Dedifferentiated amniotic fluid mesenchymal stem cell (primary cell): ENCODE data around the gene NTRK3.

Experiments used
- DNase-seq: peaks from one replicate; pipeline ENCODE4 v3.0.0-alpha.2; 2016; ENCODE audit errors: extremely low spot score

NTRK3 gene

DNA sequence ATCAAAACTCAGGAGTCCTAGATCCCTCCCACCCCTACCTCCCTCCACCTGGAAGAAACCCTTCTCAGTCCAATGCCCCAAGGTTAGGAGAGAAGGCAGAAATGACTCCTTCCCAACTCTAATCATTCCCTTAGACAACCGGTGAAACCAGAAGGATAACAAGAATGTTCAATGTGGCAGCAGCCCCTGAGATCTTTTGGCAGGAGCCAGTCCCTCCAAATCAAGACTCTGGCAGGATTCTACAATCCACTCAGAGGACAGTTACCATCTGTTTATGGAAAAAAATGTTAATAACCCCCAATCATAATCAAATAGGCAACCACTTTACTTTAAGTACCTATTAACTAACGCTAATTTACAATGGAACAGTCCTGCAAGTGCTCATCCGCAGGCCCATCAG lies 136.5 kb downstream of the NTRK3 start:
- no peak for DNase-seq

GRCh38 chr15:88118741-88119140 lies 137.8 kb downstream of the NTRK3 start:
- DNase-seq: no peak

GRCh38 chr15:88118035-88118434 lies 138.5 kb downstream of the NTRK3 start:
- no peak for DNase-seq

DNA sequence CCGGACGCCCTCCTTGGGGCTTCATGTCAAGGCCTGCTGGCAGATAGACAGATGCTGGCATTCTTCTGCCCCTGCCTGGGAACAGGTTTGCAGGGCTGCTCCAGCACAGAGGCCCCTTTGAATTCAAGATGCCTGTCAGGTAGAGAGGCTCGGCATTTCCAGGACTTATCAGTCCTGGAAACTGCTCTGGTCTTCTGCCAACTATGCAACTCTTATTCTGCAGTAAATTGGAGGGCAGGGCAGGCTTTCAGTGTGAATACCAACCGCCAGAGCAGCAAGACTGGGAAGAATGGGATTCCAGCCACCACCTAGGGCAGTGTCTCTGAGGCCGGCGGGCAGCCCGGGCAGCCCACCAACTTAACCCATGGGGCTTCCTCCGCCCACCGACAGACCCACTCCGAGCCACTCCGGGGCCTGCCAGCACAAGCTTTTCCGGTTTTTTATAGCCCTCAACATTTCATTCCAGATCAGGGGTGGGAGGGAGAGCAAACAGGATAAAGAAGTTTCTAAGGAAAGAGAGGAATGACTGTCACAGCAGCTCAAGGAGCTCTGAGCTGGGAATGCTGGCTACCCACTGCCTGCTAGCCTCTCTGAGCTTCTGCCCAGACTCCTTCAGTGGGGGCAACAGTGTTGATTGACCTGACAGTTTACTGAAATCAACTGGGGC lies 140.9 kb downstream of the NTRK3 start:
- DNase-seq: no peak

- no peak for DNase-seq
These were observed 142.8 kb downstream of the NTRK3 start for GRCh38 chr15:88113613-88114308.

- DNase-seq: no peak
These were observed 147.5 kb downstream of the NTRK3 start for GRCh38 chr15:88108991-88109390.

- DNase-seq: no peak
These were observed 148.1 kb downstream of the NTRK3 start for GRCh38 chr15:88108477-88108876.

- DNase-seq: no peak
These were observed 150.5 kb downstream of the NTRK3 start for GRCh38 chr15:88106074-88106473.

DNA sequence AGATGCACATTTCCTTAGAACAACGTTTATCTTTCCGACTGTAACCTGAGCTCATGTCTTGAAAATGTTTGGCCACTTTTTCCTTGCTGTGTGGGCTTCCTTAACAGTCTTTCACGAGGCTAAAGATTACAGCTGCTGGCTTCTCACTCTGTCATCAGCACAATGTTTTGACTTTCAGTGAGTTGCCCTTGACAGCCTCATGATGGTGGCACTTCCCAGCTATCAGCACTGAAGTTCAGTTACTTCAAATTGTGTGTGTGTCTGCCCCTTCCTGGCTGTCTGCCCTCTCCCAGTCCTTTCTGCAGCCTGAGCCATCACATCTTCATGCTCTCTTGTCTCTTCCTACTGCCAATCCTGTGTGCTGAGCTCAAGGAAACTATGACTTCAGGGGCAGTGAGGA lies 152.2 kb downstream of the NTRK3 start:
- DNase-seq: no peak

DNA sequence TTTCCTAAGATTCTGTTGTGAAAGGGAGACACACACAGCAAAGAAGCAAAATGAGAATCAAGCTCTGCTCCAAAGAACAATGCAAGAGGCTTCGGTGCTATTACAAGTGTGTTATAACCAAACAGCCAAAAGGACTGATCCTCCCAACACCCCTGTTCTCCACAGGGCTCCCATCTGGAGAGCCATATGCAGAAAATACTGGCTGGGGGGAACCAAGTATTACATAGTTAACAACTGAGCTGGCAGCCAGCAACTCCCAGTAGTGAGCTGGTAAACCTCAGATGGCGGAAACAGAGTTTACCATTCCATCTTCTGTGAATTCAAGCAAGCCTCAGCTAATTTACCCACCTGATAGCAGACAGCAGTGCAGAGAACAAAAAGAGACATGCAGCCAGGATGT lies 156.4 kb downstream of the NTRK3 start:
- no peak for DNase-seq

DNA sequence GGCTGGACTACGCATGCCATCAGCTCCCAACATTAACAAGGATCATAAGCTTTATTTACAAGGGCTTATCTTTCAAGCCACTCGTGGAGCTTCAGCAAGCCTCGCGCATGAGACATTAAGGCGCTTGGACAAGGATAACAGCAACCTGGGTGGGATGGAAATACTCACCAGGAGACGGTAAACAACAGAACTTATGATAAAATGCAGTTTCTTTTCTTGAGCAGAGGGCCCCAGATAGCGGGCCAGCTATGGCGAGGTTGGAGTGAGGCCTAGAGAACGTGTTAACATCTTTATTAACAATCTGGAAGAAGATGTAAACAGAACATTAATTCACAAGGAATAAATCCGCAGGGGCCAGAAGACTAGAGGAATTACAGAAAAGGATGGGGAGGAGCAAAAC lies 158.2 kb downstream of the NTRK3 start:
- DNase-seq: no peak

- DNase-seq: no peak
These were observed 165.0 kb downstream of the NTRK3 start for GRCh38 chr15:88091444-88092016.

- no peak for DNase-seq
These were observed 166.0 kb downstream of the NTRK3 start for GRCh38 chr15:88090481-88091011.

DNA sequence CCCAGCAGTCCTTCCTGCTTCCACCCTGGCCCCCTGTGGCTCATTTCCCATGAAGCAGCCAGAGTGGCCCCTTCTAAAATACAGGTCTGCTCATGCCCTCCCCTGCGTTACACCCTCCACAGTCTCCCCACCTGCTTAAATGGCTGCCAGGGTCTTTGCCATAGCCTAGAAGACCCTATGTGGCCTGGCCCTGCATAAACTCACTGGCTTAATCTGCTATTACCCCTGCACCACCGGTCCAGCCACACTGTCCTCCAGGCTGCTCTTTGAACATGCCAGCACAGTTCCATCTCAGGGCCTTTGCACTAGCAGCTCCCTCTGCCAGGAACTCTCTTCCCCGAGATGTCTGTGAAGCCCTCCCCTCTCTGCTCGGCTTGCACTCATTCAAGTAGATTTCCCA lies 166.8 kb downstream of the NTRK3 start:
- no peak for DNase-seq

DNA sequence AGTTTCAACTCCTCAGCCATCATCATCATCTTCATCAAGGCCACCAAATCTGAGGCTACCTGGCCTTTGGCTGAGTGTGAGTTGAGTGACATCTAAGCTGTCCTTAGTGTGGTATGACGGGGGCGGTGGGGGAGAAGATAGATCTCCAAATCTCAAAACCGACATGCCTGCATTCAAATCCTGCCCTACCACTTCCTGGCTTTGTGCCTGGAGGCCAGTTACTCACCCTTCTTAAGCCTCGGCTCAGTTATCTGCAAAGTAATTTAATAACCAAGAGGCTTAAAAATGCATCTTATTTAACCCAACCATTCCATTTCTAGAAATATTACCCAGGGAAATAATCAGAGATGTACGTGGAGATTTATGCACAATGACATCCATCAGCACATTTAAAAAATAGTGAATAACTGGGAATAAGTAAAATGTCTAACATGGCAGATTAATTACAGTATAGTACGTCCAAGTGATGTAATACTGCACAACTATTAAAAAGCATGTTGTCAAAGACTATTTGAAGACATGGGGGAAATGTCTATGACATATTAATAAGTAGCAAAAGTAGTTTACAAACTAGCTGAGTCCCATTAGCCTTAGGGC lies 167.4 kb downstream of the NTRK3 start:
- DNase-seq: no peak

DNA sequence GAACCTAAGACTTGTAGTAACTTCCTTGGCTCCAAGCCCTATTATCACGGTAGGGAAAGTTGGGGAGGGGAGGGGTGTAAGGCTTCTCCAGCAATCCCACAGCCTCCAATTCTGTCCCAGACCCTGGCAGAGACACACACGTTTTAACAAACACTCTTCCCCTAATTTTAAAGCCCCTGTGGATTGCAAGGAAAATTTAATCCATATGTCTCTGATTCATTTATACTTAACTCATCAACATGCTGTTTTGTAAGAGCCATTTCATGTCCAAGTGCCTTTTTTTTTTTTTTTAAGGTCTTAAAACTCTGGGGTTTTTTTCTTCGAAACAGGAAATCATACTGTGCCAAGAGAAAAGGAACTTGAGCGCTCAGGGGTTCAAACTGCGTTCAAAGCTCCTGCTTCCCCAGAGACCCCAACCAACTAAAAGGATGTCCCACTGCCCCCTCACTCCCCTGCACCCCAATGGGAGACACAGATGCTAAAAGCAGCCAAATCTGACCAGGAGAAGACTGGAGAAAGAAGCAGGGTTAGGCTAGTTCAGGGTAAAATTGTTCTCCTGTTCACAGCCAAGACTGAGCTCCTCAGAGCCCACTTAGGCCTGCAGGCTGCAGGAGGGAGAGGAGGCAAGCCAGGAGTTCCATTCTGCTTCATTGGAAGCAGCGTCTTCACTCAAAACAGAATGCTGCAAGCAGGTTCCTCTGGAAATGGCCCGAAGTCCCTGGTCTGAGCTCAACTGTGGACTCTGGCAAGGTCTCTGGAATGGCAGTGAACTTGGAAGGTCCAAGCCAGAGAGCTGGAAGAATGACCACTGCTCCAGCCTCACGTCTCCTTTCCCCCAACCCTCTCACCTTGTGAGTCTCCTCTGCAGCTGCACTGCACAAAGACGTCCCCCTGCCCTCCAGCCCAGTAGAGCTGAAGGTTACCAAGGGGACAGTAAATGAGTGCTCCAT lies 172.5 kb downstream of the NTRK3 start:
- no peak for DNase-seq

- DNase-seq: no peak
These were observed 175.9 kb downstream of the NTRK3 start for GRCh38 chr15:88080616-88081015.

- DNase-seq: no peak
These were observed 179.1 kb downstream of the NTRK3 start for GRCh38 chr15:88077296-88078020.

GRCh38 chr15:88076328-88076727 lies 180.2 kb downstream of the NTRK3 start:
- DNase-seq: no peak

GRCh38 chr15:88075102-88075501 lies 181.4 kb downstream of the NTRK3 start:
- no peak for DNase-seq

DNA sequence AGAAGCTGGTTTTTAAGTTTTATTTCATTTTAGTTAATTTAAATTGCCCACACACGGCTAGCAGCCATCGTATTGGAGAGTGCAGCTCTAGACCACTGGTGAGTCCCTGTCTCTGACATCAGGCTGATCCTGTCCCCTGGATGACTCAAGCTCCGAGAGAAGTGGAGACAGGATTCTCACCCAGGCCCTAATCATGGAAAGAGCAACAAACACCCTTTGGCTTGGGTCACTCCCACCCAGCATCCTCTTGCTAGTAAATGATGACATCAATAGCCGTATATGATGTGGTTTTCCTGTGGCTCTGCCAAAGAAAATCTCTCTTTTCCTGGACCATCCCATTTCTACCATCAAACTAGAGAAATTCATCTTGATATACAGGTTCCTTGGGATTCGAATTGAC lies 182.2 kb downstream of the NTRK3 start:
- no peak for DNase-seq
